GM13977 (cell line): ENCODE results near the gene APOB.

ENCODE experiments used
- DNase-seq: peaks from one replicate; pipeline ENCODE4 v3.0.0; 2012; ENCODE audit warnings: low spot score
- CTCF ChIP-seq: IDR thresholded peaks from 2 replicates; pipeline ENCODE4 v1.5.1; 2012; ENCODE audit warnings: mild to moderate bottlenecking, control low read depth; ENCODE audit not compliant: insufficient read depth; ENCODE audit errors: extremely low read depth, missing control alignments
- in situ Hi-C: fragments of 300-500 bp; cut with MboI; formaldehyde crosslinking; loops from one replicate; pipeline ENCODE4 v1.12.0; 2022; ENCODE audit warnings: low sequenced_read_pairs, low pct_unique_long_range_greater_than_20kb, mixed read lengths, inconsistent platforms; ENCODE audit not compliant: unreplicated experiment

APOB gene

DNA sequence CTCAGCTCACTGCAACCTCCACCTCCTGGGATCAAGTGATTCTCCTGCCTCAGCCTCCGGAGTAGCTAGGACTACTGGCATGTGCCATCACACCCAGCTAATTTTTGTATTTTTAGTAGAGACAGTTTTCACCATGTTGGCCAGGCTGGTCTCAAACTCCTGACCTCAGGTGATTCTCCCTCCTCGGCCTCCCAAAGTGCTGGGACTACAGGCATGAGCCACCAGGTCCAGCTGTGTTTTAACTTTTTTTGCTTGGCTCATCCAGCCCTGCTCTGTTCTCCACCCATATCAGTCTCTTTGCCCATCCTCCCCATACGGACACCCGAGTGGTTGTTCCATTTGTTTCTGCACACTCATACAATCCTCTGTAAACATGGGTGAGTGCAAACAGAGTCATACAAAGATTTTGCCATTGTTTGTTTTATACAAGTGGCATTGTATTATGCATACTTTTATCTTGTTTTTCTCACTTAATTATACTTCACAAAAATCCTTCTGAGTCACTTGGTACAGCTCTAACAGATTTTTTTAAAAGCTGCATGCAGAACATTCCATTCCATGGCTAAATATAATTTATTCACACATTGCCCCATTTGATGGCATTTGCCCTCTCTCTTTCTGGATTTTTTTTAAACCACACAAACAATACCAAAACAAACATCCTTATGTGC is 5.3 kb downstream of the APOB start:
- in situ Hi-C loops: loop anchor here (25.0 kb wide), 1 partner anchor 274 kb away; no protein-coding TSS in a partner anchor
- TF ChIP-seq CTCF: no peak
- no peak for DNase-seq

GRCh38 chr2:21037671-21038108 is 6.2 kb downstream of the APOB start:
- in situ Hi-C loops: loop anchor here (25.0 kb wide), 1 partner anchor 275 kb away; no protein-coding TSS in a partner anchor
- DNase-seq: no peak
- no peak for TF ChIP-seq CTCF

GRCh38 chr2:21036708-21037670 is 6.9 kb downstream of the APOB start:
- DNase-seq: no peak
- in situ Hi-C loops: loop anchor here (25.0 kb wide), 1 partner anchor 275 kb away; no protein-coding TSS in a partner anchor
- no peak for TF ChIP-seq CTCF

- in situ Hi-C loops: loop anchor here (25.0 kb wide), 1 partner anchor 276 kb away; no protein-coding TSS in a partner anchor
- TF ChIP-seq CTCF: no peak
- DNase-seq: no peak
Measured at GRCh38 chr2:21035974-21036707, 7.7 kb downstream of the APOB start.

- in situ Hi-C loops: loop anchor here (25.0 kb wide), 1 partner anchor 277 kb away; no protein-coding TSS in a partner anchor
- no peak for TF ChIP-seq CTCF
- DNase-seq: no peak
Measured at GRCh38 chr2:21035282-21035973, 8.4 kb downstream of the APOB start.
